HCT116 (cell line): ENCODE data around the gene SLC25A12.

Experiments
- CEBPB ChIP-seq: IDR thresholded peaks from 2 replicates; pipeline ENCODE4 v1.6.1; 2012; ENCODE audit warnings: low read depth
- CTCF ChIP-seq, 3 experiments: fragments of 200-600 bp in 1 of 3; sonication (generic) in 1 of 3; IDR thresholded peaks in 2 of 3; conservative IDR thresholded peaks in 1 of 3; 2 replicates each; pipeline ENCODE4 v1.5.1; 2012 to 2017; ENCODE audit warnings: low read depth in 2 of 3, low read length in 2 of 3, antibody characterized with exemption in 1 of 3, borderline replicate concordance in 1 of 3, control low read depth in 1 of 3, mild to moderate bottlenecking in 1 of 3, mixed read lengths in 1 of 3, mixed run types in 1 of 3, moderate library complexity in 1 of 3; ENCODE audit not compliant: insufficient read depth in 1 of 3
- EZH2 ChIP-seq: fragments of 200-600 bp; sonication (generic); IDR thresholded peaks from 2 replicates; pipeline ENCODE4 v1.6.1; 2017; ENCODE audit warnings: antibody characterized with exemption, mixed run types
- EZH2phosphoT487 ChIP-seq: fragments of 200-600 bp; IDR thresholded peaks from 2 replicates; pipeline ENCODE4 v1.6.1; 2018; ENCODE audit warnings: antibody characterized with exemption, borderline replicate concordance
- JUND ChIP-seq: IDR thresholded peaks from 2 replicates; pipeline ENCODE4 v1.6.1; 2012
- MAX ChIP-seq: IDR thresholded peaks from 2 replicates; pipeline ENCODE4 v1.6.1; 2012
- POLR2A ChIP-seq: IDR thresholded peaks from 2 replicates; pipeline ENCODE4 v1.7.0; 2011; ENCODE audit warnings: borderline replicate concordance; ENCODE audit not compliant: insufficient read depth, insufficient read length; ENCODE audit errors: extremely low read depth
- POLR2AphosphoS5 ChIP-seq: IDR thresholded peaks from 2 replicates; pipeline ENCODE4 v1.6.1; 2011; ENCODE audit warnings: mild to moderate bottlenecking, low read depth, low read length, moderate library complexity
- RAD21 ChIP-seq: IDR thresholded peaks from 2 replicates; pipeline ENCODE4 v1.6.1; 2012; ENCODE audit warnings: low read depth, mild to moderate bottlenecking
- REST ChIP-seq: IDR thresholded peaks from 2 replicates; pipeline ENCODE4 v1.6.1; 2012; ENCODE audit warnings: low read depth
- SP1 ChIP-seq: IDR thresholded peaks from 2 replicates; pipeline ENCODE4 v1.6.1; 2012; ENCODE audit warnings: low read depth
- ZBTB33 ChIP-seq: IDR thresholded peaks from 2 replicates; pipeline ENCODE4 v1.6.1; 2011; ENCODE audit warnings: mild to moderate bottlenecking, low read length, moderate library complexity; ENCODE audit not compliant: insufficient replicate concordance; ENCODE audit errors: extremely low read depth
- ZNF274 ChIP-seq: fragments of 200-500 bp; sonication (Bioruptor generic); IDR thresholded peaks from 2 replicates; pipeline ENCODE4 v1.6.1; 2014; ENCODE audit warnings: mild to moderate bottlenecking, low read depth, low read length, inconsistent platforms
- TF ChIP-seq, protein P1 (sequence below): IDR thresholded peaks from 2 replicates; pipeline ENCODE4 v1.6.1; 2012

DNA sequence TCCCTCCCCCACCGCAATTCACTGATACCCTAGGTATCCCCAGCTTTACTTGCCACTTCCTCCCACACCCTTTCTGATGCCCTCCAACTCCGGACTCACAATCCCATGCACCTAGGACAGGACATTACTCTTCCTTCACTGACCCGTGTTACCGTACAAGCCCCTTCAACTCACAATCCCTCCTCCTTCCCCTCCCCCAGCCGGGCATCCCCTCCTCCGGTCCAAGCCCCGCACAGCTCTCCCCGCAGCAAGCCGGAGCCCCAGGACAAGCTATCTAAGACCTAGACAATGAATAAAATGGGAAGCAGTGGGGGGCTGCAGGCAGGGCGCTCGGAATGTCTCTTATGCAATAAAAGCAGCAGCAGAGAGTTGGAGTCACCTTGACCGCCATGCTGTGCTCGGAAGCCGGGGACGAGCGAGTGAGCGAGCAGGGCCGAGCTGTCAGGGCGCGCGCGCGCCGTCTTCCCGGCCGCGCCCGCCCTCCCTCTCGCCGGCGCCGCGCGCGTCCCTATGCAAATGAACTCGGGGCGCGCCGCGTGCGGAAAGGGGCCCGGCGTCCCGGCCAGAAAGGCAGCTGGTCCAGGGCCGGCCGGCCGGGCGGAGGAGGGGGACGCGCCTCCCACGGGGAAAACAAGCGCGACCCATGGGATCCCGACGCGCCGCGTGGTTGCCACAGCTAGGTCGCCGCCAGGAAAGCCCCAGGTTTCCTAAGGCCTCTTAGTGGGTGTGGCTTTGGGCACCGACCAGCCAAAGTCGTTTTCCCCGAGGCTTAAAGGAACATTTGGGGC is at the start of gene SLC25A12:
- peak; percentile 41 for TF ChIP-seq POLR2A
- no peak for TF ChIP-seq EZH2
- peak; percentile 79 for TF ChIP-seq POLR2AphosphoS5
- no peak for TF ChIP-seq CTCF (IDR thresholded peaks at IDR 0.05 in 2 of 3, conservative IDR thresholded peaks at IDR 0.05 in 1 of 3; ENCODE audit: borderline replicate concordance in 1 of 3, insufficient read depth in 1 of 3, low read depth in 2 of 3, low read length in 2 of 3)
- TF ChIP-seq JUND = no peak
- TF ChIP-seq ZNF274 = no peak
- TF ChIP-seq SP1 = no peak; the same call in 1 of the 2 replicates
- no peak for TF ChIP-seq RAD21
- TF ChIP-seq MAX = peak; percentile 86
- TF ChIP-seq REST = no peak
- TF ChIP-seq, protein P1, sequence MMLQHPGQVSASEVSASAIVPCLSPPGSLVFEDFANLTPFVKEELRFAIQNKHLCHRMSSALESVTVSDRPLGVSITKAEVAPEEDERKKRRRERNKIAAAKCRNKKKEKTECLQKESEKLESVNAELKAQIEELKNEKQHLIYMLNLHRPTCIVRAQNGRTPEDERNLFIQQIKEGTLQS = no peak
- no peak for TF ChIP-seq EZH2phosphoT487
- TF ChIP-seq CEBPB = no peak
- no peak for TF ChIP-seq ZBTB33
